SH-SY5Y (cell line): ENCODE data around the gene EIF1AX.

Experiments
- GATA2 ChIP-seq: IDR thresholded peaks from 2 replicates; pipeline ENCODE4 v1.6.1; 2011; ENCODE audit warnings: mild to moderate bottlenecking, low read depth, low read length
- GATA3 ChIP-seq: IDR thresholded peaks from 2 replicates; pipeline ENCODE4 v1.6.1; 2011; ENCODE audit warnings: low read depth, mild to moderate bottlenecking, low read length, moderate library complexity

GRCh38 chrX:20139966-20140365 is 1.7 kb downstream of the EIF1AX start:
- TF ChIP-seq GATA2, result no peak
- no peak for TF ChIP-seq GATA3
